IMR-90 (cell line): ENCODE results near the gene AXIN1. TPM values are rescaled to one million over a fixed set of nuclear protein-coding genes. Genes with fewer than 3 reads are reported as not detected.
A peak's percentile ranks its signal among the peaks of the same experiment; 100 is the strongest.
"Not testable (repeated sequence)": the region's sequence is repeated elsewhere in the genome, so short reads cannot be mapped to it uniquely, and the experiment has no call there.

ENCODE experiments used
- ATAC-seq: fragments of 200-7000 bp; cut with Tn5 transposase; 2 replicates; pipeline ENCODE4 v1.9.1; 2020; ENCODE audit warnings: low read depth, mild to moderate bottlenecking, moderate library complexity
- BruUV-seq: library from RNA; stranded (reverse); fragments of 400-500 nt; replicated peaks from 2 replicates; lab custom pipeline; 2021; lab: Mats Ljungman, UMichigan
- CTCF ChIA-PET: fragments of 300-600 bp; formaldehyde crosslinking; extraction: SDS; loops from one replicate; lab custom pipeline; 2021; ENCODE audit warnings: antibody characterized with exemption; lab: Yijun Ruan, JAX
- POLR2A ChIA-PET: fragments of 300-600 bp; sonication (Branson Sonifier 250); formaldehyde crosslinking; loops from one replicate; lab custom pipeline; 2022; ENCODE audit warnings: antibody characterized with exemption; ENCODE audit not compliant: unreplicated experiment; lab: Charles Lee
- DNase-seq: peaks from one replicate; pipeline ENCODE4 v3.0.0; 2013
- H2AFZ ChIP-seq: replicated peaks from 2 replicates; pipeline ENCODE3; 2013; ENCODE audit warnings: low read length, mild to moderate bottlenecking; ENCODE audit not compliant: poor library complexity
- H2AK5ac ChIP-seq: 2 replicates; pipeline ENCODE4 v1.6.1; 2013; ENCODE audit warnings: low read depth, low read length, inconsistent platforms
- H2AK9ac ChIP-seq: replicated peaks from 2 replicates; pipeline ENCODE3; 2013; ENCODE audit warnings: mild to moderate bottlenecking, low read depth, low read length, moderate library complexity; ENCODE audit not compliant: poor library complexity
- H2BK120ac ChIP-seq: 2 replicates; pipeline ENCODE4 v1.6.1; 2013; ENCODE audit warnings: low read depth, low read length, inconsistent platforms
- H2BK15ac ChIP-seq: 3 replicates; pipeline ENCODE4 v1.6.1; 2013; ENCODE audit warnings: low read depth, low read length, inconsistent platforms
- H2BK20ac ChIP-seq: 2 replicates; pipeline ENCODE4 v1.6.1; 2013; ENCODE audit warnings: low read depth, mild to moderate bottlenecking, inconsistent platforms, low read length, moderate library complexity
- H2BK5ac ChIP-seq: 2 replicates; pipeline ENCODE4 v1.6.1; 2013; ENCODE audit warnings: mild to moderate bottlenecking, low read depth, low read length, inconsistent platforms; ENCODE audit not compliant: poor library complexity, severe bottlenecking
- H3K14ac ChIP-seq: replicated peaks from 2 replicates; pipeline ENCODE4 v1.6.1; 2013; ENCODE audit warnings: low read depth, low read length, inconsistent platforms
- H3K18ac ChIP-seq: 2 replicates; pipeline ENCODE4 v1.6.1; 2013; ENCODE audit warnings: low read depth, low read length, control low read depth
- H3K23ac ChIP-seq: 2 replicates; pipeline ENCODE4 v1.6.1; 2013; ENCODE audit warnings: low read depth, low read length, inconsistent platforms
- H3K27ac ChIP-seq: 2 replicates; pipeline ENCODE4 v1.5.1; 2013; ENCODE audit warnings: mild to moderate bottlenecking, control low read depth, low read length; ENCODE audit not compliant: insufficient read depth
- H3K27me3 ChIP-seq: 2 replicates; pipeline ENCODE4 v1.6.1; 2013; ENCODE audit warnings: low read length; ENCODE audit not compliant: control insufficient read depth, insufficient read depth
- H3K36me3 ChIP-seq: 2 replicates; pipeline ENCODE4 v1.6.1; 2013; ENCODE audit warnings: low read length, mixed read lengths; ENCODE audit not compliant: control insufficient read depth, insufficient read depth
- H3K4ac ChIP-seq: 2 replicates; pipeline ENCODE4 v1.6.1; 2013; ENCODE audit warnings: low read depth, low read length, inconsistent platforms
- H3K4me1 ChIP-seq: 2 replicates; pipeline ENCODE4 v1.6.1; 2013; ENCODE audit warnings: low read length, mixed read lengths; ENCODE audit not compliant: control insufficient read depth, insufficient read depth
- H3K4me2 ChIP-seq: 2 replicates; pipeline ENCODE4 v1.6.1; 2013; ENCODE audit warnings: low read depth, mild to moderate bottlenecking, control low read depth, low read length, moderate library complexity
- H3K4me3 ChIP-seq: 2 replicates; pipeline ENCODE4 v1.5.1; 2013; ENCODE audit warnings: low read depth, mild to moderate bottlenecking, control low read depth, low read length, moderate library complexity; ENCODE audit not compliant: insufficient read depth
- H3K56ac ChIP-seq: 2 replicates; pipeline ENCODE4 v1.6.1; 2013; ENCODE audit warnings: low read length, inconsistent platforms; ENCODE audit not compliant: insufficient read depth; ENCODE audit errors: extremely low read depth
- H3K79me1 ChIP-seq, 2 experiments: 2 replicates each; pipeline ENCODE4 v1.6.1; 2013; ENCODE audit warnings: low read length in 2 of 2, inconsistent platforms in 1 of 2, low read depth in 1 of 2
- H3K9ac ChIP-seq: 2 replicates; pipeline ENCODE4 v1.6.1; 2013; ENCODE audit warnings: low read depth, low read length, control low read depth
- H3K9me1 ChIP-seq: 2 replicates; pipeline ENCODE4 v1.6.1; 2013; ENCODE audit warnings: low read length, inconsistent platforms; ENCODE audit not compliant: insufficient read depth
- H3K9me3 ChIP-seq: 2 replicates; pipeline ENCODE4 v1.6.1; 2013; ENCODE audit warnings: low read length; ENCODE audit not compliant: control insufficient read depth, insufficient read depth
- H4K20me1 ChIP-seq: 2 replicates; pipeline ENCODE4 v1.6.1; 2013; ENCODE audit warnings: low read length, inconsistent platforms; ENCODE audit not compliant: insufficient read depth
- H4K5ac ChIP-seq: 2 replicates; pipeline ENCODE4 v1.6.1; 2013; ENCODE audit warnings: mild to moderate bottlenecking, low read depth, low read length, control low read depth
- H4K8ac ChIP-seq, 2 experiments: 2 replicates each; pipeline ENCODE4 v1.6.1; 2013; ENCODE audit warnings: low read depth in 2 of 2, low read length in 2 of 2, control low read depth in 1 of 2, inconsistent platforms in 1 of 2
- H4K91ac ChIP-seq: 2 replicates; pipeline ENCODE4 v1.6.1; 2013; ENCODE audit warnings: low read depth, low read length, inconsistent platforms; ENCODE audit not compliant: insufficient read depth
- WGBS, 2 experiments: methylation state at CpG; one replicate each; pipeline versions ENCODE4 v1.1.5 to v1.1.7; 2013; ENCODE audit warnings: missing lambda C conversion rate in 2 of 2; ENCODE audit not compliant: insufficient read length in 1 of 2; ENCODE audit errors: extremely low coverage in 2 of 2; 5-methylcytosine and 5-hydroxymethylcytosine counted together
- dilution Hi-C: fragments of 300-500 bp; cut with HindIII; formaldehyde crosslinking; loops from one replicate; pipeline ENCODE4 v1.14.3; 2018; ENCODE audit warnings: low sequenced_read_pairs; ENCODE audit not compliant: unreplicated experiment
- in situ Hi-C: fragments of 300-500 bp; cut with MboI; formaldehyde crosslinking; loops from 3 replicates; pipeline ENCODE4 v1.14.3; 2019; ENCODE audit warnings: low sequenced_read_pairs, inconsistent platforms, mixed read lengths
- intact Hi-C: fragments of 100-400 bp; cut with micrococcal nuclease; formaldehyde crosslinking; loops from 2 replicates; pipeline ENCODE4 v1.10.0; 2022
- polyA plus RNA-seq, 3 experiments: library from polyadenylated mRNA; depleted of rRNA; stranded (reverse); fragments of >200 nt; gene quantifications; 2 replicates each; pipeline ENCODE4 v1.2.3, GENCODE V29; 2012; ENCODE audit warnings: low replicate concordance in 1 of 3
- total RNA-seq: library from RNA; depleted of rRNA; stranded (reverse); fragments of >200 nt; gene quantifications from 2 replicates; pipeline ENCODE4 v1.2.3, GENCODE V29; 2012

Gene AXIN1
- total and polyA plus RNA-seq, 2 of the 4 experiments (the other 2 are of a cell fraction) = 10.9 to 14.2 TPM

DNA sequence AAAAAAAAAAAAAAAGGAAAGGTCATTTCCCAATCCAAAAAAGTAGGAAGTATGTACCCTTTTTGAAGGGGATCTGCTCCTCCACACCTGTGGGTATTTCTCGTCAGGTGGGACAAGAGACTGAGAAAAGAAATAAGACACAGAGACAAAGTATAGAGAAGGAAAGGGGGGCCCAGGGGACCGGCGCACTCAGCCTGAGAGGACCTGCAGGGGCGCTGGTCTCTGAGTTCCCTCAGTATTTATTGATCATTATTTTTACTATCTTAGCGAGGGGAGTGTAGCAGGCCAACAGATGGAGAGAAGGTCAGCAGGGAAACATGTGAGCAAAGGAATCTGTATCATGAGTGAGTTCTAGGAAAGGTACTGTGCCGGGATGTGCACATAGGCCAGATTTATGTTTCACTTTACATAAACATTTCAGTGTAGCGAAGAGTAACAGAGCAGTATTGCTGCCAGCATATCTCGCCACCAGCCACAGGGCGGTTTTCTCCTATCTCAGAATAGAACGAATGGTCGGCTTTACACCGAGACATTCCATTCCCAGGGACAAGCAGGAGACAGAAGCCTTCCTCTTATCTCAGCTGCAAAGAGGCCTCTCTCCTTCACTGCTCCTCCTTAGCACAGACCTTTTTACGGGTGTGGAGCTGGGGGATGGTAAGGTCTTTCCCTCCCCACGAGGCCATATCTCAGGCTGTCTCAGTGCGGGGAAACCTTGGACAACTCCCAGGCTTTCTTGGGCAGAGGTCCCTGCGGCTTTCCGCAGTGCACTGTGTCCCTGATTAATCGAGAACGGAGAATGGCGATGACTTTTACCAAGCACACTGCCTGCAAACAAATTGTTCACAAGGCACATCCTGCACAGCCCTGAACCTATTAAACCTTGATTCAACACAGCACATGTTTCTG lies 35.5 kb upstream of the AXIN1 start:
- BruUV-seq, CTCF ChIA-PET, intact Hi-C loops, in situ Hi-C loops, H3K9me3 ChIP-seq, H3K36me3 ChIP-seq, H3K79me1 ChIP-seq, H2BK20ac ChIP-seq, H3K18ac ChIP-seq, H3K4me1 ChIP-seq, H3K9me1 ChIP-seq, H2AK5ac ChIP-seq, H3K27me3 ChIP-seq, H4K20me1 ChIP-seq, H4K91ac ChIP-seq, H2AK9ac ChIP-seq, dilution Hi-C loops, H4K5ac ChIP-seq, H2BK15ac ChIP-seq, H3K56ac ChIP-seq: not testable (repeated sequence)
- peak overlapping the region; percentile 23 for H3K14ac ChIP-seq
- H2AFZ ChIP-seq = peak overlapping the region; percentile 87
- H3K4me3 ChIP-seq = peak overlapping the region; percentile 5; the same call in 1 of the 2 replicates
- POLR2A ChIA-PET = interaction anchor here (0.6 kb wide), 1 partner anchor 35 kb away, joined by 4 read pairs; no protein-coding TSS in a partner anchor
- peak overlapping the region; percentile 22 for H2BK5ac ChIP-seq
- peak overlapping the region; percentile 14; the same call in 1 of the 2 replicates for H3K4ac ChIP-seq
- 15% methylated on average over 7 of the region's 20 CpGs; no CpG with 5 or more reads in 1 of the 2 experiments for WGBS, 2 experiments
- H2BK120ac ChIP-seq = peak overlapping the region; percentile 2; the same call in 1 of the 2 replicates
- H3K23ac ChIP-seq = peak overlapping the region; percentile 51; the same call in 1 of the 2 replicates
- H3K27ac ChIP-seq = peak overlapping the region; percentile 11
- peak; percentile 68 for DNase-seq
- peak overlapping the region; percentile 70 for H3K4me2 ChIP-seq
- H3K9ac ChIP-seq = peak overlapping the region; percentile 15
- H4K8ac ChIP-seq = peak overlapping the region in 1 of 2 experiments; percentile 22; a peak in 1 of 4 replicates
- peak; percentile 42 for ATAC-seq
